ENCODE data around the gene CYSLTR2. TPM values are rescaled to one million over a fixed set of nuclear protein-coding genes. Genes with fewer than 3 reads are reported as not detected.

Gene CYSLTR2
- total RNA-seq, 2 experiments from 2014 or later: 0.09 TPM; not detected in 1

DNA sequence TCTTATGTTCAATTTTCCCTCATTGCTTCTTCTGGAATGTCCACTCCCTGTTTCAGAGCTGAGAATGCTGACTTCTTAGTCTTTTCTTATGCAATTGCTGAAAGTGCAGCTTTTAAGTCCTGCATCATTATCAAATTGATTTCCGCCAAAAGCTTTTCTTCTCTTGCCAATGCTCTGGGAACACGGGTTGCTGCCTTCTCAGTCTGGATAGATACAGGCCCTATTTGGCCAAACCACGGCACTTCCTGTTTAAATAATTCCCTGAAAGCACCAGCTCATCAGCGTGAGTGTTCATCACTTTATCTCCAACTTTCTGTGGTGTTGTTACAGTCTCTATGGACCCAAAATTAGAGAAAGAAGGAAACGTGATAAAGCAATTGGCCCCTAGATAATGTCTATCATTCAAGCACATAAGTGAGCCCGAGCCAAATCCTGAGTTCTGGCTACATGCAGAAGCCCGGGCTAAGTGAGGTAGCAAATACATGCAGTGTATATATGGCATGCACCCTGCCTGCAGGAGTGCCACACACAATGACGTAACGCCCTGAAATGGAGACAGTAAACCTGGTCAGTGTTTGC is 85.7 kb downstream of the CYSLTR2 start:
- H3K4me3 ChIP-seq (ENCODE audit: low read depth, low read length, poor library complexity, severe bottlenecking): no peak overlapping the region
- H4K20me1 ChIP-seq (ENCODE audit: insufficient read depth, low read length): no peaks in the 10 kb centered on the region
- no peak overlapping the region for H2AFZ ChIP-seq (ENCODE audit: low read length)
- no peak for DNase-seq (ENCODE audit: low spot score)
- H3K9me2 ChIP-seq (ENCODE audit: insufficient read depth, low read length): no peaks in the 10 kb centered on the region
- ChIA-PET CTCF (ENCODE audit: unreplicated experiment) (no interaction called here), POLR2A (interaction anchor here (0.8 kb wide), 1 partner anchor 18 kb away, joined by 3 read pairs; no protein-coding TSS in a partner anchor)
- no peak overlapping the region for H3K27ac ChIP-seq (ENCODE audit: low read depth, low read length, poor library complexity, severe bottlenecking)
- H3K36me3 ChIP-seq (ENCODE audit: insufficient read depth, low read length): no peaks in the 10 kb centered on the region
- H3K4me1 ChIP-seq (ENCODE audit: insufficient read depth, low read length, poor library complexity, severe bottlenecking): no peaks in the 10 kb centered on the region
- no peaks in the 10 kb centered on the region for H3K9me3 ChIP-seq (ENCODE audit: low read length)
- H3K4me2 ChIP-seq (ENCODE audit: low read length): no peak overlapping the region
- BruUV-seq (replicated peaks): no TSS peak
- intact Hi-C loops (cut with micrococcal nuclease; ENCODE audit: unreplicated experiment): no loop called here
- H3K79me2 ChIP-seq (ENCODE audit: insufficient read depth, low read depth, low read length): no peaks in the 10 kb centered on the region
- TF ChIP-seq EZH2phosphoT487 (IDR thresholded peaks at IDR 0.05; ENCODE audit: borderline replicate concordance, low read depth, low read length): no peak
- TF ChIP-seq, protein P1, sequence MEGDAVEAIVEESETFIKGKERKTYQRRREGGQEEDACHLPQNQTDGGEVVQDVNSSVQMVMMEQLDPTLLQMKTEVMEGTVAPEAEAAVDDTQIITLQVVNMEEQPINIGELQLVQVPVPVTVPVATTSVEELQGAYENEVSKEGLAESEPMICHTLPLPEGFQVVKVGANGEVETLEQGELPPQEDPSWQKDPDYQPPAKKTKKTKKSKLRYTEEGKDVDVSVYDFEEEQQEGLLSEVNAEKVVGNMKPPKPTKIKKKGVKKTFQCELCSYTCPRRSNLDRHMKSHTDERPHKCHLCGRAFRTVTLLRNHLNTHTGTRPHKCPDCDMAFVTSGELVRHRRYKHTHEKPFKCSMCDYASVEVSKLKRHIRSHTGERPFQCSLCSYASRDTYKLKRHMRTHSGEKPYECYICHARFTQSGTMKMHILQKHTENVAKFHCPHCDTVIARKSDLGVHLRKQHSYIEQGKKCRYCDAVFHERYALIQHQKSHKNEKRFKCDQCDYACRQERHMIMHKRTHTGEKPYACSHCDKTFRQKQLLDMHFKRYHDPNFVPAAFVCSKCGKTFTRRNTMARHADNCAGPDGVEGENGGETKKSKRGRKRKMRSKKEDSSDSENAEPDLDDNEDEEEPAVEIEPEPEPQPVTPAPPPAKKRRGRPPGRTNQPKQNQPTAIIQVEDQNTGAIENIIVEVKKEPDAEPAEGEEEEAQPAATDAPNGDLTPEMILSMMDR (conservative IDR thresholded peaks at IDR 0.05; ENCODE audit: low read length): no peak

DNA sequence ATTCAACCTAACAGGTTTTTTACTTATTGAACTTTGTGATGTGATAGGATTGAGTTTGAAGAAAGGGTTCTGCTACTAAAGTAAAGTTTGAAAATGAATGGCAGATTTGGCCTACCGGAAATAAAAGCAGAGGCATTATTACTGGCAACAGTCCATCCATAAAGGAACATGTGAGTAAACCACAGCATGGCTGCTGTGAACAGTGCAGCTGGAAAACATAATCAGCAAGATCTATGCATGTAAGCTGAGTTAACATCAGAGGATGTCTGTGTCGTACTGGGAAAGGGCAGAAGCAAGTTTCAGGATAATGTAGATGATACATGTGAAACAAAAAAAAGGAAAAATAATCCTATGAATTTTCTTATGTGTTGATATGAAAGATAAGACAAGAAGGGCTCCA is 87.6 kb downstream of the CYSLTR2 start:
- Histone ChIP-seq H3K79me2 (ENCODE audit: insufficient read depth, low read depth, low read length) (no peaks in the 10 kb centered on the region), H3K4me1 (ENCODE audit: insufficient read depth, low read length, poor library complexity, severe bottlenecking) (no peaks in the 10 kb centered on the region), H2AFZ (ENCODE audit: low read length) (no peak overlapping the region), H3K4me3 (ENCODE audit: low read depth, low read length, poor library complexity, severe bottlenecking) (no peak overlapping the region), H3K4me2 (ENCODE audit: low read length) (no peak overlapping the region), H3K9me2 (ENCODE audit: insufficient read depth, low read length) (no peaks in the 10 kb centered on the region), H3K36me3 (ENCODE audit: insufficient read depth, low read length) (no peaks in the 10 kb centered on the region), H3K9me3 (ENCODE audit: low read length) (no peaks in the 10 kb centered on the region), H4K20me1 (ENCODE audit: insufficient read depth, low read length) (no peaks in the 10 kb centered on the region), H3K27ac (ENCODE audit: low read depth, low read length, poor library complexity, severe bottlenecking) (no peak overlapping the region)
- POLR2A ChIA-PET: no interaction called here
- TF ChIP-seq, protein P1 (conservative IDR thresholded peaks at IDR 0.05; ENCODE audit: low read length): no peak
- no peak for TF ChIP-seq EZH2phosphoT487 (IDR thresholded peaks at IDR 0.05; ENCODE audit: borderline replicate concordance, low read depth, low read length)
- DNase-seq (ENCODE audit: low spot score): no peak
- intact Hi-C loops (cut with micrococcal nuclease; ENCODE audit: unreplicated experiment): no loop called here
- BruUV-seq (replicated peaks): no TSS peak
- CTCF ChIA-PET (ENCODE audit: unreplicated experiment): no interaction called here

DNA sequence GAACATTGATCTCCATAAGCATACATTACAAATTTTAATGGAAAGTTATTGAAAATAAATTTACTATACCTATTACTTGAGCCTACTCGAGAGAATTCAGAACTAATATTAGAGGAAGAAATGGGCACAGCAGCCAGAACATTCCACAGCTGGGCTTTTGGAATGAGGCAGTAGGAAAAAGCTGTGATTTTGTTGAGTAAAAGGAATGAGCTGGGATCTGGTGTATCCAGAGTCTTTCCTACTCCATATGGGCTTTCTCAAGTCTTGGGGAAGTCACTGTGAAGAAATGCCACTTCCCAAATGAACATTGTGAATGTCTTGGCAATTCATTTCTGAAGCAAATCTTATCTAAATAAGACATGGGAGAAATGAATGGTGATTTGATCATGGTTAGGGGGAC is 93.1 kb downstream of the CYSLTR2 start:
- Histone ChIP-seq H3K4me3 (ENCODE audit: low read depth, low read length, poor library complexity, severe bottlenecking) (no peak overlapping the region), H4K20me1 (ENCODE audit: insufficient read depth, low read length) (no peaks in the 10 kb centered on the region), H3K9me2 (ENCODE audit: insufficient read depth, low read length) (no peaks in the 10 kb centered on the region), H3K4me1 (ENCODE audit: insufficient read depth, low read length, poor library complexity, severe bottlenecking) (no peaks in the 10 kb centered on the region), H3K4me2 (ENCODE audit: low read length) (no peak overlapping the region), H2AFZ (ENCODE audit: low read length) (no peak overlapping the region), H3K27ac (ENCODE audit: low read depth, low read length, poor library complexity, severe bottlenecking) (no peak overlapping the region), H3K79me2 (ENCODE audit: insufficient read depth, low read depth, low read length) (no peaks in the 10 kb centered on the region), H3K36me3 (ENCODE audit: insufficient read depth, low read length) (no peaks in the 10 kb centered on the region), H3K9me3 (ENCODE audit: low read length) (no peaks in the 10 kb centered on the region)
- intact Hi-C loops (cut with micrococcal nuclease; ENCODE audit: unreplicated experiment): no loop called here
- TF ChIP-seq, protein P1 (conservative IDR thresholded peaks at IDR 0.05; ENCODE audit: low read length): no peak
- no peak for TF ChIP-seq EZH2phosphoT487 (IDR thresholded peaks at IDR 0.05; ENCODE audit: borderline replicate concordance, low read depth, low read length)
- POLR2A ChIA-PET: no interaction called here
- no peak for DNase-seq (ENCODE audit: low spot score)
- no TSS peak for BruUV-seq (replicated peaks)
- CTCF ChIA-PET (ENCODE audit: unreplicated experiment): interaction anchor here (0.6 kb wide), 1 partner anchor 29 kb away, joined by 3 read pairs; no protein-coding TSS in a partner anchor
